Measurements from ENCODE around the gene CDHR1. TPM values are rescaled to one million over a fixed set of nuclear protein-coding genes. Genes with fewer than 3 reads are reported as not detected.

Gene CDHR1
- total and polyA plus RNA-seq, 2 of the 8 experiments (the other 6 are each of a cell fraction or from before 2014, with no cell fraction given): 3.9 to 10.5 TPM

GRCh38 chr10:84221916-84222315 is 27.6 kb downstream of the CDHR1 start:
- WGBS, 2 experiments (ENCODE audit: extremely low coverage in 1 of 2, insufficient coverage in 1 of 2, insufficient read length in 1 of 2, insufficient replicate concordance in 2 of 2, low coverage in 1 of 2, low lambda C conversion rate in 2 of 2, missing lambda C conversion rate in 1 of 2): 86% methylated on average over 8 of the region's 8 CpGs; no CpG with 5 or more reads in 1 of the 2 experiments
- CTCF ChIA-PET (ENCODE audit: partially characterized antibody): interaction anchor here (1.5 to 2.8 kb wide), 4 partner anchors 10 to 18 kb away, joined by 4 to 9 read pairs (median 5); no protein-coding TSS in a partner anchor

More at GRCh38 chr10:84221916-84222315, 27.6 kb downstream of the CDHR1 start:
- Histone ChIP-seq H2BK120ac (replicated peaks; ENCODE audit: low read depth, low read length) (no peak overlapping the region), H3K23ac (ENCODE audit: insufficient read length) (no peak overlapping the region), H2BK5ac (ENCODE audit: low read depth, low read length) (no peak overlapping the region), H3K56ac (replicated peaks; ENCODE audit: insufficient read length, low read depth, low read length) (no peak overlapping the region), H3K4me3 (ENCODE audit: extremely low read depth in 1 of 4, insufficient read depth in 2 of 4, low read depth in 3 of 4, low read length in 4 of 4) (no peak overlapping the region), H3K4ac (replicated peaks; ENCODE audit: insufficient read length, low read depth, low read length) (no peak overlapping the region), H3K9me3 (ENCODE audit: insufficient read depth in 2 of 2, low read depth in 1 of 2, low read length in 1 of 2) (no peaks in the 10 kb centered on the region), H3K36me3 (ENCODE audit: control insufficient read depth in 2 of 4, insufficient read depth in 4 of 4, low read length in 3 of 4) (no peaks in the 10 kb centered on the region), H2BK15ac (ENCODE audit: low read length) (no peak overlapping the region), H3K4me1 (replicated peaks in 1 of 4; ENCODE audit: control insufficient read depth in 3 of 4, insufficient read depth in 4 of 4, low read length in 3 of 4) (no peaks in the 10 kb centered on the region), H4K91ac (replicated peaks; ENCODE audit: insufficient read length, low read length) (no peak overlapping the region), H3K79me2 (ENCODE audit: control insufficient read depth in 1 of 2, insufficient read depth in 2 of 2, low read length in 2 of 2) (no peaks in the 10 kb centered on the region), H4K20me1 (replicated peaks in 1 of 2; ENCODE audit: control insufficient read depth in 1 of 2, insufficient read depth in 2 of 2, low read length in 2 of 2) (peaks cover 0 to 4% of the 10 kb centered on the region in 2 experiments), H3K9ac (replicated peaks in 1 of 4; ENCODE audit: extremely low read depth in 1 of 4, low read depth in 3 of 4, low read length in 3 of 4) (no peak overlapping the region), H2AFZ (ENCODE audit: low read length) (no peak overlapping the region), H3K14ac (ENCODE audit: insufficient read length) (no peak overlapping the region), H3K4me2 (ENCODE audit: insufficient read depth in 1 of 2, low read depth in 2 of 2, low read length in 2 of 2) (no peak overlapping the region), H2BK20ac (ENCODE audit: low read length) (no peak overlapping the region), H3K27me3 (replicated peaks in 1 of 4; ENCODE audit: control insufficient read depth in 3 of 4, extremely low read depth in 1 of 4, insufficient read depth in 3 of 4, low read length in 3 of 4) (0 out of 7 replicates have a peak, but pooled peaks cover 0 to 2% (median 0%) of the 10 kb centered on the region in 4 experiments), H3K79me1 (ENCODE audit: low read depth, low read length) (no peaks in the 10 kb centered on the region), H2AK5ac (ENCODE audit: low read depth, low read length) (no peak overlapping the region), H4K8ac (ENCODE audit: extremely low read depth, insufficient read depth, low read length) (no peak overlapping the region), H3K23me2 (ENCODE audit: low read depth, low read length) (no peaks in the 10 kb centered on the region), H4K5ac (ENCODE audit: insufficient read length, low read depth, low read length) (no peak overlapping the region), H2BK12ac (ENCODE audit: low read depth, low read length) (no peak overlapping the region), H3K18ac (ENCODE audit: extremely low read depth, low read length) (no peak overlapping the region), H3K27ac (ENCODE audit: low read depth, low read length) (no peak overlapping the region)
- POLR2A ChIA-PET (ENCODE audit: partially characterized antibody): no interaction called here
- FAIRE-seq (no peak), DNase-seq (ENCODE audit: low read depth in 1 of 2, low spot score in 2 of 2) (no peak)
- TF ChIP-seq BRCA1 (IDR thresholded peaks at IDR 0.05; ENCODE audit: low read depth, low read length): no peak
- no peak for TF ChIP-seq GABPA (IDR thresholded peaks at IDR 0.05; ENCODE audit: borderline replicate concordance, insufficient read depth, low read length)
- TF ChIP-seq TBP (IDR thresholded peaks at IDR 0.05; ENCODE audit: low read depth, low read length): no peak
- no peak for TF ChIP-seq ATF2 (IDR thresholded peaks at IDR 0.05; ENCODE audit: low read length)

Data from H1 (cell line).